HL-60/S4 (cell line): Measurements from ENCODE around the gene MYO6.

Experiments
- in situ Hi-C: fragments of 300-500 bp; cut with MboI; formaldehyde crosslinking; loops from 2 replicates; pipeline ENCODE4 v1.14.3; 2022; ENCODE audit warnings: low sequenced_read_pairs

Gene MYO6

DNA sequence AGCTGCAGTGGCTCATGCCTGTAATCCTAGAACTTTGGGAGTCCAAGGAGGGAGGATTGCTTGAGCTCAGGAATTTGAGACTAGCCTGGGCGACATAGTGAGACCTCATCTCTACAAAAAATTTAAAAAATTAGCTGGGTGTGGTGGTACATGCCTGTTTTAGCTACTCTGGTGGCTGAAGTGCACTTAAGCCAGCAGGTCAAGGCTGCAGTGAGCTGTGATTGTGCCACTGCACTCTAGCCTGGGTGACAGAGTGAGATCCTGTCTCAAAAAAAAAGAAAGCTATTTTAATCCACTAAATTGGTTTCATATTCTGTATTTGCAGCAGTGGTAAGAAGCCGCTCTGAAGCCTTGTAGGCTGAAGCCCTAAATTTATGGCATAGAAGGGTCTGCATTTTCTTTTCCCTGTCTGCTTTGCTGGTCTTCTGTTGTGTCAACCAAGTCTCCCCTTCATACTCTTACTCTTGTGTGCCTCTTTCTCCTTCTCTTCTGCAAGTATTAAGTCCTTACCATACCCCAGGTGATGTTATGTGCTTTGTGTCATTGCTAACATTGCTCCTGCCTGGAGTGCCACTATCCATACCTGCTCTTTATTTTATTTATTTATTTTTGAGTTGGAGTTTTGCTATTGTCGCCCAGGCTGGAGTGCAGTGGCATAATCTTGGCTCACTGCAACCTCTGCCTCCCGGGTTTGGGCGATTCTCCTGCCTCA, 70.9 kb downstream of the MYO6 start:
- in situ Hi-C loops: no loop called here

DNA sequence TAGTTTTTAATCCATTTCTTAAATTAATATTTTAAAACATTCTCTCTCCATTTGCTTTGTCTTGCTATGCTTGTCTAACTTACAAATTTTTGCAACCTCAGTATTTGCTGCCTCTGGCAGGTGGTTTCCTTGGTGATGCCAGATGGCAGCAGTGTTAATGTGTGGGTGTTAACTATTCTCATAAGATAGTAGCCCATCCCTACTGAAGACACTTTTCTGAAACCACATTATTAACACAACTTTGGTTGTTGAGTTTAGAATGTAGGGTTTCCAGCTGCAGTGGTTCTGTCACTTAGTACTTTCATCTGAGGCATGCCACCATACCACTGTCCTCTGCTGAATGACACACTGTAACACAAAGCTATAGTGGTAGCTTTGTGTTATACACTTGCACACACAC, 75.1 kb downstream of the MYO6 start:
- in situ Hi-C loops: no loop called here

DNA sequence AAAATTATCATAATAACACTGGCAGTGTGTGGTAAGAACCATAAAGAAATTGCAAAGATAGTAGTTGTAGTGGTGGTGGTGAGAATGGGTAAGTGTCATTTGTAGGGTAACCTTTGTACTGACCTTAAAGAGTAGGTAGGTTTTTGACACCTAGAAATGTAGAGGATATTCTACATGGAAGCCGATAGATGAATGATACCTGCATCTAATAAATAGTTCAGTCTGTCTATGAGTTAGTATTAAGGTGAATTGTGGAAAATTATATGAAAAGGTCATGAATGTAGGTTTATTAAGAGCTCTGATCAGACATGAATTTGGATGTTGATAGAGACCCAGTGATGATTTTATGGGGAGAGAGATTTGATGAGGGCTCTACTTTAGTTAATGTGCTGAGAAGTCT, 78.1 kb downstream of the MYO6 start:
- in situ Hi-C loops: no loop called here

DNA sequence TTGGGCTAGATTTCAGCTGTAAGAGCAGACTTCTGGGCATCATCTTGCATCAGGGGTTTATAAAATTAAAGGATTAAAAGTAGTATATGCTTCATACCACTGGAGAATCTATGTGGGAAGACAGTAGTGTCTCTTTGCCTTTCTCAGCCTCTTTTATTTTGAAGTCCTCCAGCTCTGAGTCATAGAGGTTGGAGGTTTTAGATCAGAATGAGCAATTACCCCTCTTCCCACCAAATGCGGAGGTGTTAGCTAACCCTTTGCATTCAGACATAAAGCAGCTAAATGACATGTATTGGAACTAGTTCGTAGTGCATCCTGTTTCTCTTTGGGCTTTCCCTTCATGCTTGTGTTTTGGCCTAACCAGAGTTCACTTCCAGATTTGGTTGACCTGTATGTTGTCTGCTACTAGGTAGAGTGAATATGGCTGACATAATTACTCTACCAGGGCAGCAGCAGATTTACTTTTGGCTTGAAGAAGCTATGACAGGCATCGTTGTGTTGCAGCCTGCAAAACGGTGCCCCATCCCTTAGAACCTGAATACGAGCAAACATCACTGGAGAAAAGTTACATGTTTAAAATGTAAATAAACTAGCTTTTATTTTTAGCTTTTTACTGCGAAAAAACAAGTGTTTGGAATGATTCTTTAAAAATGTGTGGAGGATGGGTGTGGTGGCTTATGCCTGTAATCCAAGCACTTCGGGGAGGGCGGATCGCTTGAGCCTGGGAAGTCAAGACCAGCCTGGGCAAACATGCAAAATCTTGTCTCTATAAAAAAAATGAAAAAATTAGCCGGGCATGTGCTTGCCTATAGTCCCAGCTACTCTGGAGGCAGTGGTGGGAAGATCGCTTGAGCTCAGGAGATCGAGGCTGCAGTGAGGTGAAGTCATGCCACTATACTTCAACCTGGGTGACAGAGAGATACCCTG, 82.2 kb downstream of the MYO6 start:
- in situ Hi-C loops: no loop called here

DNA sequence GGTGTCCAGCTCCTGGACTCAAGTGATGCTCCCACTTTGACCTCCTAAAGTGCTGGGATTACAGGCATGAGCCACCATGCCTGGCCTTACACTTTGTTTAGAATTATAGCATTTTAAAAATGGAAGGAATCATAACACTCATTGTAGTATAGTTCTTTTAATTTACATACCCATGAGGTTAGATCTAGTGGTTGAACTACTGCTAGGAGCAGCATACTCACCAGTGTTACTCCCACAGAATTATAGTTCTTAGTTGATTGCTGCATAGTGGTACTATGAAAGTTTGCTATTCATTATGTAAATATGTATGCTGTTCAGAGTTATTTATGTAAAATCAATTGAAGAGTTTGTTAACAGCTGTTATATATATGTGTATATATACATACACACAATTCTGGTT, 85.4 kb downstream of the MYO6 start:
- in situ Hi-C loops: no loop called here

DNA sequence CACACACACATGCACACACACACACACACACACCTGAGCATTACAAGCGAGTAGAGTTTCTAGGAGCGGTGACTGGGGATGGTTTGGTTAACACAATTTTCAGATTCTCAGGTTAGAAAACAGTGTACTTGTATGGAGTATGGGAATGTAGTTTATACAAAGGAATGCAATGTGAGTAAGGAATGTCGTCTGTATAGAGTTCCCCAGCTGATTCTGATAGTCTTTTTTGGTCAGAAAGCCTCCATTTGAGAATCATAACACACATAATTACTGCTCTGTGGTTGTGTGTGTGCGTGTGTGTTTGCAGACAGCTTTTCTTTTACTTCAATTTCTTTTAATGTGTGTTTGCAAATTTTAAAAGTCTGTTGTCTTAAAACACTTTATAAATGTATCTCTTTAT, 93.2 kb downstream of the MYO6 start:
- in situ Hi-C loops: no loop called here

DNA sequence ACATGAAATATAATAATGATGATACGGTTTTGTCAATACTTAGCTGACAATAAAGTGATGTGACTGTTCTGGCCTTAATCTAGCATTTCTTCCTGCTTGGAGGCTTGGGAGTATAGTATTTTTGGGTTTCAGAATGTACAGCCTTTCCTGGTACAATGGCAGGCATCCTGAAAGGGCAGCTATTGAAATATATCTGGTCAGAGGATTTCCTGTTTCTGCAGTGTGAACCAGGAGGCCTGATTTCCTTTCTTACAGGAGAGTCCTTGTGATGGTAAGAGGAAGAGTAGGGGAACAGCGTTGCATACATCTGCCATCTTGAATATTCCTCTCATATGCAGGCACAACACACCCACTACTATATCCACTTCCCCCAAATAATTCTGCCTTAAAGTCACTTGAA, 93.7 kb downstream of the MYO6 start:
- in situ Hi-C loops: no loop called here

DNA sequence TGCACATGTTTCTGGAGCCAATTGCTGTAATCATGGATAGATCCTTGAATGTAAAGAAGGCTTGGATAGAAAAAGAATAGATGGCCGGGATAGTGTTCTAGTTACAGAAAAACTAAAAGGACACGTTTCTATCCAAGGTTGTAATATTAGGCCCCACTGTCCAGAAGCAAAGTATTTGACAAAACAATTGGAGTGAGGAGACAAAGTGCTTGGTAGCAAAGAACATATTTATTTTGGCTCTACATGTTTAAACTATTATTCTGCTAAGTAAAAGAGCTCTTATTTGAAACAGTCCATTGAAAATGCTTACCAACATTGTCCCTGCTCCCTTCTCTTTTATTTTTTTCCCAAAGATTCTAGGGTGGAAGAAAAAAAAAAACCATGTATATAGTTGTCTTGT, 94.4 kb downstream of the MYO6 start:
- in situ Hi-C loops: no loop called here

DNA sequence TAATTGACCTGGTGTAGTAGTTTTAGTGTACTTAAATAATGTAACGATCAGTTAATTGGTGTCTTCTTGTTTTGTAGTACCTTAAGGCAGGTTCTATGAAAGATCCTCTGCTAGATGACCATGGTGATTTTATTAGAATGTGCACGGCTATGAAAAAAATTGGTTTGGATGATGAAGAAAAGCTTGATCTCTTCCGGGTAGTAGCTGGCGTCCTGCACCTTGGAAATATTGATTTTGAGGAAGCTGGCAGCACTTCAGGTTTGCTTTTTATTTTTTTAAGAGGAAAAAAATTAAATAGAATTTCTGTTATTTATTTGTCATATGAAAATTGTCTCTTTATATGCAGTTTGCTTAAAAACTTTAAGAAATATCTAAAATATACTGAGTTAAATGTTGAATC, 99.2 kb downstream of the MYO6 start:
- in situ Hi-C loops: no loop called here

DNA sequence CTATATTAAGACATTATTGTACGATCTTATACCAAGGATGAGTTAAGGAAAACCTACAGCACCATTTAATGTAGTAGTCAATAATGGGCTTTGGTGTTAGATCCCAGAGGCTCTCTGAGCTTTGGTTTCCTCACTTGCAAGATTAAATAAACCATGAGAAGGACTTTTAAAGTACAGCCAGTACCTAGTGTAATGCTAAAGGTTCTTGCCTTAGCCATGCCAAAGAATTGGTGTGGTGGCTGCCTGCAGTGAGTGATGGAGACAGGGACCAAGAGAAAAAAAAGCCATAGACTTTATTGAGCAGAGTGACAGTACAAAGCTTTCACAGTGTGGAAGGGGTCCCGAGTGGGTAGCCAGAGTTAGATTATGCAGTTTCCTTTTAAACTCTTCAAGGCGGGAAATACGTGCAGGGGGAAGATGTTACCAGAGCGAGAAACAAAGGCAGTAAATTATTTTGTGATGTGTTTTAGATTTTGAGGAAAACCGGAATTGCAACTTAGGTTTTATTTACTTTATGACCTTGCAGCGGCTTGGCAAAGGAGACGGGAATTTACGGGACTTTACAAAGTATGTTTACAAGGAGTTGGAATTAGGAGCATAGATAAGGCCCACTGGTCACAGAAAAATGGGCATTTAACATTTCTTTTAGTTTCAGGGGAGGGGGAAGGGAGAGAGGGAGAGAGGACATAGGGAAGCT, 100.4 kb downstream of the MYO6 start:
- in situ Hi-C loops: no loop called here

DNA sequence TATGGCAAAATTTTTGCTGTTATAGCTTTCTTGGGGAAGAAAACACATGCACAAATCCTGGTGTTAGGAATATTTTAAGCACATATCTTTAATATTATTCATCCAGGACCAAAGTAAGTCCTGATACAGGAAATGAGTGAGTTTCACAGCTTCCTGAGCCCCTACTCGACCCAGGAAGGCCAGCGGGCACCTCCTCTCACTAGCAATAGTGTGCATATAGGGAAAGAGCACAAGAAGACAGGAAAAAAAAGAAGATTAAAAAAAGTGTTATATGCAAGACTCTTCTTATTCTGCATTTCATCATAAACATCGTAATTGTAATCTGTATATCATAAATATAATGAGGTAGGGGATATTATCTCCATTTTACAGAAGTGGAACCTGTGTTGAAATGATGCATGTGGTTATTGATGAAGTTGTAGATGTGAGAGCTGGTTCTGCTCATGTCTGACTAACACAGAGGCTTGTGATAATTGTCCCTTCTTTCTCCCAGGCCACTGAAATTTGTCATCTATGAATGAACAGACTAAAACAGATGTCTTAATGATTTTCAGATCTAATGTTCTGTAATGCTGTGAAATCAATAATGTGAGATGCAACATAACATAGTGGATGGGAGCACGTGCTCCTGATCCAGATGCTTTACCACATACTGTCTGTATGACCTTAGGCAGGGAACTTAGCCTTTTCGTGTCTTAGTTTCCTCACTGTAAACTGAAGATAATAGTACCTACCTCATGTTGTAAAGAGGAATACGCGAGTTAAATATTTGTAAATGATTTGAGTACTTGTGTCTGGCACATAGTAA, 101.2 kb downstream of the MYO6 start:
- in situ Hi-C loops: no loop called here

DNA sequence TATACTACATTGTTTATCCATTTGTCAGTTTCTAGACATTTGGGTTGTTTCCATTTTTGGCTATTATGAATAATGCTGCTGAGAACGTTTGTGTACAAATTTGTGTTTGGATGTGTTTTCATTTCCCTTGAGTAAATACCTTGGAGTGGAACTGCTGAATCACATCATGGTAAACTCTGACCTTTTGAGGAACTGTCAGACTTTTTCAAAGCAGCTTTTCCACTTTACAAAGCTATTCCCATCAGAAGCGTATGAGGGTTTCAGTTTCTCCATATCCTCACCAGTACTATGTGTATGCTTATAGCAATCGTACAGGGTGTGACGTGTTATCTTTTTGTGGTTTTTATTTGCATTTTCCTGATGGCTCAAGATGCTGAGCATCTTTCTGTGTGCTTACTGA, 103.7 kb downstream of the MYO6 start:
- in situ Hi-C loops: no loop called here

DNA sequence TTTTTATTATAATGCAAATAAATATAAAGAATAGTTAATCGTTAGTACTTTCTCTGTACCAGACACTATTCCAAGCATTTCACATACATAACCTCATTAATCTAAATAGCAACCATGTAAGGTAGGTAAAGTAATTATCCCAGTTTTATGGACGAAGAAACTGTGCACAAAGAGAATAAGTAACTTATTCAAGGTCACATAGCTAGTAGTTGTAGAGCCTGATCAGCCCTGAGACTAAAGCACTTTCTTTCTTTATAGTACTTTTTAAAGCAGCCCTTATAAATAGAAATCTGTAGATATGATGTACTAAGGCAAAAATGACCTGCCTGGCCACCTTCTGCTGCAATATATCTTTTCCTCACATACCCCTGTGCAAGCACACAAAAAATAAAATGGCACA, 104.8 kb downstream of the MYO6 start:
- in situ Hi-C loops: no loop called here

DNA sequence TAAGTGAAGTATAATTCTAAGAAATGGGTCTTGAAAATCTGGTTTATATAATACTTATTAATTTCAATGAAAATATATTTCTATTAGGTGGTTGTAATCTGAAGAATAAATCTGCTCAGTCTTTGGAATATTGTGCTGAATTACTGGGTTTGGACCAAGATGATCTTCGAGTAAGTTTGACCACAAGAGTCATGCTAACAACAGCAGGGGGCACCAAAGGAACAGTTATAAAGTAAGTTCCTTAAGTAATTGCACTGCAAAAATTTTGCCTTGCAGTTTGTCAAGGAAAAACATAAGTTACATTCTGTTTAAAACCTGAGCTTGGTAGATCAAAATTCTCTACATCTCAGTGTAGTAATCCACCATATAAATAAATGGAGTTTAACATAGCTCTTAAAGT, 106.0 kb downstream of the MYO6 start:
- in situ Hi-C loops: no loop called here

DNA sequence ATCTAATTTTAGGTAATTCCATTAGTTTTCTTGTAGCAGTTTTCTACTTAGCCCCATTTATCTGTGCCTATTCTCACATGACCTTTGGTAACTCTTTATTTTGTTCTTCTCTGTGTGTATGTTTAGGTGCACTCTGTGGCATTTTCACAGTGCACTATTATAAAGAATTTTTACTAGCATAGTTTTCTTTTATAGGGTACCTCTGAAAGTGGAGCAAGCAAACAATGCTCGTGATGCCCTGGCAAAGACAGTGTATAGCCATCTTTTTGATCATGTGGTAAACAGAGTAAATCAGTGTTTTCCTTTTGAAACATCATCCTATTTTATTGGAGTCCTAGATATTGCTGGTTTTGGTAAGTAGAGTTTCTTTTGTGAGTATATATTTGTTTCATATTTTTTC, 107.9 kb downstream of the MYO6 start:
- in situ Hi-C loops: no loop called here

DNA sequence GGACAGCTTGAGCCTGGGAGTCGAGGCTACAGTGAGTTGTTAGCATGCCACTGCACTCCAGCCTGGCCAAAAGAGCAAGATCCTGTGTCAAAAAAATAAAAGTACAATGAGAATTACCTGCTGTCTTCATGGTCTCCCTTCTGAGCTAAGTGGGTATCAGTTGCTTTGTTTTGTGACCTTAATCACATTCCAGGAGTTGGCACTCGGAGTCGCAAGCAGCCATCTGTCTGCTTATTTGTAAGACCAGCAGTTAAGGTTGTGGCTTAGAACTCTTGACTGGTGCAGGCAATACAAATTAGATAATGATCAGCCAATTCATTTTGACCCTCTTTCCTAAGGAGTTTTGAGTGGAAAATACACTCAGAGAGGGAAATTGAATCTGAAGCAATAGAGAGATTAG, 114.0 kb downstream of the MYO6 start:
- in situ Hi-C loops: no loop called here

DNA sequence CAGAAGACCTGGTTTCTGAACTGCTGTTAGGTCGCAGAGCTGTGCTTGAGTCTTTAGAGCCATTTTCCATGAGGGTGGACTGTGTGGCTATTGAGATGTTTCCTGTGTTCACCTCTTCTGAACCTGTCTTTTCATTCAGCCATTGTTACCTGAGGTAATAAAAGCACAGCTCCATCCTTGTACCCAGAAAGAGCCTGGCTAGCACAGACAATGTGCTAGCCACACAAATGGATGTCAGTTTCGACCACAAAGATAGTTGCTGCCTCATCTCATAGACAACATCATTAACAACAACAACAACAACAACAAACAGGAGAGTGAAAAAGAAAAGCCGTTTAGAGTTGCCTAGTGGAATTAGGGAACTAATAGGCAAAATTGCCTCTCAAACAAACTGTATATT, 114.7 kb downstream of the MYO6 start:
- in situ Hi-C loops: no loop called here

DNA sequence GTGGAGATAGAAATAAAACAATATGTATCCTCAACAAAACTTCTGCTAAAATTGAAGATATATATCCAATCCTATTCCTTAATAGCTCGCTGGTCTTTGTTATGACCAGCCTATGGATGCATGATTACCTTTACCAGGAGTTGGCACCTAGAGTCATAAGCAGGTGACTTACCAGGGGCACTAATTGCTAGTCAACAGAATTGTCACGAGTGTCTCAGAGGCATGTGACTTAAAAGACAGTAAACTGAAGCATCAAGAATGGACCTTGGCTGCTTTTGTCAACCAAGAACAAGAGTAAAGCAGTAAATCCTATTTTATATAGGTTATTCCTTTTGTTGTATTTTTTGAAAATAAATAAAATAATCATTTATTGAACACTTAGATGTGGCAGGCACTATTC, 115.4 kb downstream of the MYO6 start:
- in situ Hi-C loops: no loop called here

DNA sequence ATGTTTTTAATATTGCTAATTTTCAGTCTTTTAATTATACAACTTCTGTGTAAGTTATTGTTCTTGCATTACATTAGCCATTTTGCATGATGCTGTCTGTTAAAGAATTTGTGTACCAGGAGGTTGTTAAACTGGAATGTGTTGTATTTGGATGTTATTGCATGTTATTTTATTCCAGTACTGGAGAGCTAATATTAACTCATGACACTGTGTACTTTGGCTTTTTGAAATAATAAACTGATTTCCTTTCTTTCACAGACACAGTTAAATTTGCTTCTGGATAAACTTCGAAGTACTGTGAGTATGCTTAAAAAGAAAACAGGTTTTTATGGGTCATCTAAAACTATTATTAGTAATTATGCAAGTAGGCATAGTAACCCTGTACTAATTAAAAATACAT, 121.3 kb downstream of the MYO6 start:
- in situ Hi-C loops: no loop called here

DNA sequence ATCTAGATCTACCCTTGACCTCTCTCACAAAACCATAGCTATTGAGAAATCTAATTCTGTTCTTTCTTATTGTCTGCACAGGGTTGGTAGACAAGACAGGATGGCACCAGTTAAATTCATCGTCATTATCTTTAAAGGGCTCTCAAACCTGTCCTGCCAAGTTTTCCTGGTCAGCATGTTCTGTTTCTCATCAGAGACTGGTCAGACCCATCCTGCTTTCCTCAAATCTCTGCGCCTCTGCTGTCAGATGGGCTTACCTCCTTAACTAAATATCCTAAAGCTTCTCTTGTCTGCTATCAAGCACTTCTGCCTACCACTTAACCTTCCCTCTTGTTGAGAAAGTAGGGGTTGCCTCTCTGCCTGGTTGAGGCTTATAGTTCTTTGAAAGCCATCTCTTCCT, 125.2 kb downstream of the MYO6 start:
- in situ Hi-C loops: no loop called here

DNA sequence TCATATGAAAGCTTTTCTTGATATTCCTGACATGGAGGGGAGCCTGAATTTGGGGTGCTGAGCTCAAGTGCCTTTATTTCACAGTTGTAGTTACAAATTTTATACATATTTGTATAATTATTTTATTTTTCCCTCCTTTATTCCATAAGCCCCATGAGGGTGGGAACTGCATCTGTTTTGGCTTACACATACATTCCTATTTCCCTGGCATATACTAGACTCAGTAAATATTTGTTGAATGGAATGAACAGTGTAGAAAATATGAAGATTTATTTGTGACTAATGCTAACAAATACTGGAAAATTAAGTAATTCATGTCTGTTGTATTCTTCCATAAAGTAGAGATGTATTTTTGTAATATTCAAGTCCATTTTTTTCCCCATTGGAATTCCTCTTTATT, 127.1 kb downstream of the MYO6 start:
- in situ Hi-C loops: no loop called here
